HepG2 (cell line): Measurements from ENCODE around the gene KISS1R. TPM values are rescaled to one million over a fixed set of nuclear protein-coding genes. Genes with fewer than 3 reads are reported as not detected.

Experiments used
- CENPT ChIP-seq: sonication (generic); formaldehyde crosslinking; IDR thresholded peaks from 2 replicates; pipeline ENCODE4 v1.8.0; 2022; ENCODE audit warnings: low read depth, mild to moderate bottlenecking, moderate library complexity, missing genetic modification reagents
- E2F2 ChIP-seq: sonication (generic); formaldehyde crosslinking; IDR thresholded peaks from 2 replicates; pipeline ENCODE4 v1.4.0; 2020; ENCODE audit warnings: missing genetic modification reagents, borderline replicate concordance
- HNF1A ChIP-seq, 2 experiments: sonication (generic) in 1 of 2; formaldehyde crosslinking in 1 of 2; IDR thresholded peaks; 2 replicates each; pipeline versions ENCODE4 v1.4.0 to v1.6.1; 2016 to 2020; ENCODE audit warnings: borderline replicate concordance in 1 of 2, low read depth in 1 of 2, mild to moderate bottlenecking in 1 of 2, missing genetic modification reagents in 1 of 2
- HOXD1 ChIP-seq: sonication (generic); formaldehyde crosslinking; IDR thresholded peaks from 2 replicates; pipeline ENCODE4 v1.5.0; 2020; ENCODE audit warnings: missing genetic modification reagents
- MEF2D ChIP-seq: sonication (generic); formaldehyde crosslinking; IDR thresholded peaks from 2 replicates; pipeline ENCODE4 v1.5.1; 2020; ENCODE audit warnings: mild to moderate bottlenecking, missing genetic modification reagents
- ONECUT2 ChIP-seq: sonication (generic); formaldehyde crosslinking; IDR thresholded peaks from 2 replicates; pipeline ENCODE4 v1.4.0; 2020; ENCODE audit warnings: missing genetic modification reagents
- PRDM4 ChIP-seq: sonication (generic); formaldehyde crosslinking; IDR thresholded peaks from 2 replicates; pipeline ENCODE4 v1.9.0; 2021; ENCODE audit warnings: missing genetic modification reagents, borderline replicate concordance
- SAFB2 ChIP-seq: sonication (generic); formaldehyde crosslinking; IDR thresholded peaks from 2 replicates; pipeline ENCODE4 v1.5.1; 2020; ENCODE audit warnings: missing genetic modification reagents, low read depth, mild to moderate bottlenecking, borderline replicate concordance
- TFDP2 ChIP-seq: sonication (generic); formaldehyde crosslinking; IDR thresholded peaks from 2 replicates; pipeline ENCODE4 v1.4.0; 2020; ENCODE audit warnings: missing genetic modification reagents
- THAP11 ChIP-seq: IDR thresholded peaks from 2 replicates; pipeline ENCODE4 v1.6.1; 2016; ENCODE audit warnings: missing biosample characterization, missing genetic modification reagents
- ZBTB42 ChIP-seq: sonication (generic); formaldehyde crosslinking; IDR thresholded peaks from 2 replicates; pipeline ENCODE4 v1.5.0; 2020; ENCODE audit warnings: mild to moderate bottlenecking, missing genetic modification reagents
- ZBTB8A ChIP-seq: sonication (generic); formaldehyde crosslinking; IDR thresholded peaks from 2 replicates; pipeline ENCODE4 v1.4.0; 2020; ENCODE audit warnings: mild to moderate bottlenecking, low read depth, missing genetic modification reagents, borderline replicate concordance
- ZFP37 ChIP-seq: sonication (generic); formaldehyde crosslinking; IDR thresholded peaks from 2 replicates; pipeline ENCODE4 v1.4.0; 2020; ENCODE audit warnings: missing genetic modification reagents, borderline replicate concordance
- ZNF136 ChIP-seq: sonication (generic); formaldehyde crosslinking; IDR thresholded peaks from 2 replicates; pipeline ENCODE4 v1.8.1; 2022; ENCODE audit warnings: low read depth, mild to moderate bottlenecking, moderate library complexity, missing genetic modification reagents
- ZNF510 ChIP-seq: sonication (generic); formaldehyde crosslinking; IDR thresholded peaks from 2 replicates; pipeline ENCODE4 v1.4.0; 2020; ENCODE audit warnings: low read depth, mild to moderate bottlenecking, missing genetic modification reagents
- ZNF784 ChIP-seq: sonication (generic); formaldehyde crosslinking; IDR thresholded peaks from 2 replicates; pipeline ENCODE4 v1.5.1; 2020; ENCODE audit warnings: missing genetic modification reagents, mild to moderate bottlenecking, borderline replicate concordance
- polyA plus RNA-seq, 8 experiments: library from polyadenylated mRNA; depleted of rRNA in 3 of 8; stranded (reverse) in 7 of 8; unstranded in 1 of 8; fragments of >200 nt; fragmentation: Illumina TruSeq in 4 of 8; extraction: Trizol in 4 of 8; gene quantifications; 2 replicates each; pipeline versions ENCODE4 v1.2.1 to v1.2.3, GENCODE V29; 2011 to 2016; ENCODE audit warnings: low read depth in 4 of 8, missing spikeins in 1 of 8, mixed read lengths in 1 of 8; ENCODE audit not compliant: insufficient read depth in 1 of 8
- total RNA-seq, 5 experiments: library from RNA; depleted of rRNA; stranded (reverse); fragments of >200 nt; fragmentation: Illumina TruSeq; extraction: Trizol; gene quantifications; 2 replicates each; pipeline ENCODE4 v1.2.3, GENCODE V29; 2016; ENCODE audit warnings: low read depth in 1 of 5

Gene KISS1R
- total and polyA plus RNA-seq, 2 of the 13 experiments (the other 11 are each of a cell fraction or from before 2014, with no cell fraction given), result 1.1 to 10.2 TPM

GRCh38 chr19:952680-953444, 35.7 kb downstream of the KISS1R start (continued):
- TF ChIP-seq SAFB2 (CRISPR knock-in tag), result no peak
- no peak for TF ChIP-seq ZBTB8A (CRISPR knock-in tag)
- TF ChIP-seq CENPT (CRISPR knock-in tag), result no peak
- TF ChIP-seq ZFP37 (CRISPR knock-in tag), result 0 out of 2 replicates have a peak, but pooled peaks have one; percentile 75
- TF ChIP-seq THAP11 (CRISPR knock-in tag), result peak; percentile 73
- TF ChIP-seq HOXD1 (CRISPR knock-in tag), result peak; percentile 78; the same call in 1 of the 2 replicates
- peak; percentile 91 for TF ChIP-seq MEF2D (CRISPR knock-in tag)
- TF ChIP-seq E2F2 (CRISPR knock-in tag), result 0 out of 2 replicates have a peak, but pooled peaks have one; percentile 56
- TF ChIP-seq ZBTB42, result 0 out of 2 replicates have a peak, but pooled peaks have one; percentile 58
- TF ChIP-seq PRDM4 (CRISPR knock-in tag), result peak; percentile 53; the same call in 1 of the 2 replicates
- no peak for TF ChIP-seq HNF1A (IDR thresholded peaks at IDR 0.05; ENCODE audit: low read depth)
- TF ChIP-seq HNF1A (CRISPR knock-in tag; IDR thresholded peaks at IDR 0.05; ENCODE audit: borderline replicate concordance), result peak; percentile 85; the same call in 1 of the 2 replicates
- TF ChIP-seq TFDP2 (CRISPR knock-in tag), result peak; percentile 49
- no peak for TF ChIP-seq ZNF510
- TF ChIP-seq ZNF784 (CRISPR knock-in tag), result peak; percentile 68
- peak; percentile 53; the same call in 1 of the 2 replicates for TF ChIP-seq ZNF136 (CRISPR knock-in tag)
- 0 out of 2 replicates have a peak, but pooled peaks have one; percentile 7 for TF ChIP-seq ONECUT2
